BJ (cell line): ENCODE results near the gene TMEM185B. TPM values are rescaled to one million over a fixed set of nuclear protein-coding genes. Genes with fewer than 3 reads are reported as not detected.

ENCODE experiments used
- CTCF ChIA-PET: fragments of 350-600 bp; formaldehyde crosslinking; extraction: SDS; loops from one replicate; lab custom pipeline; 2021; ENCODE audit warnings: antibody characterized with exemption, inconsistent platforms; lab: Yijun Ruan, JAX
- POLR2A ChIA-PET: fragments of 300-600 bp; sonication (Branson Sonifier 250); formaldehyde crosslinking; extraction: SDS; loops from one replicate; lab custom pipeline; 2021; ENCODE audit warnings: antibody characterized with exemption; lab: Charles Lee
- DNase-seq: peaks from one replicate; pipeline ENCODE4 v3.0.0-alpha.2; 2011; ENCODE audit warnings: low read depth
- H3K27me3 ChIP-seq: 2 replicates; pipeline ENCODE4 v1.6.0; 2011; ENCODE audit warnings: low read length; ENCODE audit not compliant: control insufficient read depth, insufficient read depth
- H3K36me3 ChIP-seq: 2 replicates; pipeline ENCODE4 v1.5.1; 2011; ENCODE audit warnings: low read length; ENCODE audit not compliant: control insufficient read depth, insufficient read depth
- H3K4me3 ChIP-seq: 2 replicates; pipeline ENCODE4 v1.5.1; 2011; ENCODE audit warnings: low read depth, mild to moderate bottlenecking, control low read depth, low read length
- polyA plus RNA-seq: library from polyadenylated mRNA; depleted of rRNA; stranded (reverse); fragments of >200 nt; gene quantifications from 2 replicates; pipeline ENCODE4 v1.2.3, GENCODE V29; 2011
- TF ChIP-seq, protein P1 (sequence below): IDR thresholded peaks from 2 replicates; pipeline ENCODE4 v1.5.1; 2011; ENCODE audit warnings: low read depth, mild to moderate bottlenecking, control low read depth, inconsistent platforms, low read length, moderate library complexity; ENCODE audit not compliant: insufficient read depth

TMEM185B gene
- polyA plus RNA-seq, 1 experiment = 32.0 TPM

DNA sequence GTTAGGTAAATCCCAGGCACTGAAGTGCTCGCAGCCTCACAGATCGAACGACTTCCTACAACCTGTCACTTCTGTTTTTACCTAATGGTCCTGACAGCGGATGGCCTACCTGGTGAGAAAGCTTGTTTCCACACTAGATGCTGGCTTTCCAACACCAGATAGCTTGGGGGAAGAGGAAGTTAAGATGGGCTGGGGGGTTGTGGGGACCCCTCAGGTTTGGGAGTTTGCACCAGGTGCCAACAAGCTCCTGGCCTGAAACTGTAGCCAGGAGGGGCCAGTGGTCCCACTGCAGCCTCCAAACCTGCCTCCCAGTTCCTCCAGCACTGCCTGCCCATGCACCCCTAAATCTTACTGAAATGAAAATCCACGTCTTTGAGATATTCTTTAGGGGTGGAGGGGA lies 3.9 kb downstream of the TMEM185B start:
- DNase-seq = no peak
- no peaks in the 10 kb centered on the region for H3K27me3 ChIP-seq
- ChIA-PET POLR2A (no interaction called here), CTCF (interaction anchor here (0.9 to 1.4 kb wide), 2 partner anchors 12 to 15 kb away, joined by 3 to 5 read pairs; no protein-coding TSS in a partner anchor)
- H3K4me3 ChIP-seq = no peak overlapping the region
- peaks cover 5% of the 10 kb centered on the region; the same call in 1 of the 2 replicates for H3K36me3 ChIP-seq
- TF ChIP-seq, protein P1, sequence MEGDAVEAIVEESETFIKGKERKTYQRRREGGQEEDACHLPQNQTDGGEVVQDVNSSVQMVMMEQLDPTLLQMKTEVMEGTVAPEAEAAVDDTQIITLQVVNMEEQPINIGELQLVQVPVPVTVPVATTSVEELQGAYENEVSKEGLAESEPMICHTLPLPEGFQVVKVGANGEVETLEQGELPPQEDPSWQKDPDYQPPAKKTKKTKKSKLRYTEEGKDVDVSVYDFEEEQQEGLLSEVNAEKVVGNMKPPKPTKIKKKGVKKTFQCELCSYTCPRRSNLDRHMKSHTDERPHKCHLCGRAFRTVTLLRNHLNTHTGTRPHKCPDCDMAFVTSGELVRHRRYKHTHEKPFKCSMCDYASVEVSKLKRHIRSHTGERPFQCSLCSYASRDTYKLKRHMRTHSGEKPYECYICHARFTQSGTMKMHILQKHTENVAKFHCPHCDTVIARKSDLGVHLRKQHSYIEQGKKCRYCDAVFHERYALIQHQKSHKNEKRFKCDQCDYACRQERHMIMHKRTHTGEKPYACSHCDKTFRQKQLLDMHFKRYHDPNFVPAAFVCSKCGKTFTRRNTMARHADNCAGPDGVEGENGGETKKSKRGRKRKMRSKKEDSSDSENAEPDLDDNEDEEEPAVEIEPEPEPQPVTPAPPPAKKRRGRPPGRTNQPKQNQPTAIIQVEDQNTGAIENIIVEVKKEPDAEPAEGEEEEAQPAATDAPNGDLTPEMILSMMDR = no peak

DNA sequence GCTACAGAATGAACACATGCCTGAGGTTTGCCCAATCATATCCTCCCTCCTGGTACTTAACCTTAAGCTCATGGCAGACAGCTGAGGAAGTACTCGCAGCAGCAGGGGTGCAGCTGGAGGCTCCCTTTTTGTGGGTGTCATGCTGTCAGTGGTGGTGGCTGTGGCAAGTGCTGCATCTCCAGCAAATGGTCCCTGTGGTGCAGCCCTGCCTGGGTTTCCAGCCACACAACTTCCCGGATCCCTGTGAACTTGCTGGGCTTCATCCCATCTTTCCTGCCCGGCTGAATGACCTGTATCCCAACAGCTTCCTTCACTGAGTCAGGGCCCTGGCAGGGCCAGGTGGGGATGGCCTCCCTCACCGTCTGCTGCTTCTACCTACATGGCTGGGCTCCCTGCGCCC lies 5.0 kb downstream of the TMEM185B start:
- TF ChIP-seq, protein P1 = no peak
- POLR2A ChIA-PET = no interaction called here
- Histone ChIP-seq H3K4me3 (no peak overlapping the region), H3K36me3 (peaks cover 5% of the 10 kb centered on the region; the same call in 1 of the 2 replicates), H3K27me3 (no peaks in the 10 kb centered on the region)
- CTCF ChIA-PET = no interaction called here
- no peak for DNase-seq

DNA sequence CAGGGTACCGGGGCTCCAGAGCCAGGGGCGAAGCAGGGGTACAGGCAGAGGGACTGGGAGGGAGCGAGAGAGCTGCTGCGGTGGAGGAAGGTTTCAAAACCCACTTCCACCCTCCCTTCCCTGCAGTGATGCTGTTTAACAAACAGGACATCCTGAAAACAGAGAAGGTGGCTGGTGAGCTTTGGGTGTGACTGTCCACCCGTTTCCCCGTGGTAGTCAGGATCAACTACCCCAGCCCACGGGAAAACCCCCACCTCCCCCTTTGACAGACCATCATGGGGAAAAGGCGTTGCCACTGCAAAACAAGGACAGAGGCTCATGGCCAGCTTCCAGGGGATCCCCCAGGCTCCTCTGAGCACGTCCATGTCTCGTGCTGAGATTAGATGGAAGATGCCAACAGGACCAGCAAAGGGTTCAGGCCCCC lies 12.9 kb downstream of the TMEM185B start:
- Histone ChIP-seq H3K4me3 (no peak overlapping the region), H3K36me3 (no peaks in the 10 kb centered on the region), H3K27me3 (no peaks in the 10 kb centered on the region)
- no peak for DNase-seq
- TF ChIP-seq, protein P1 = no peak
- CTCF ChIA-PET = no interaction called here
- POLR2A ChIA-PET = no interaction called here

DNA sequence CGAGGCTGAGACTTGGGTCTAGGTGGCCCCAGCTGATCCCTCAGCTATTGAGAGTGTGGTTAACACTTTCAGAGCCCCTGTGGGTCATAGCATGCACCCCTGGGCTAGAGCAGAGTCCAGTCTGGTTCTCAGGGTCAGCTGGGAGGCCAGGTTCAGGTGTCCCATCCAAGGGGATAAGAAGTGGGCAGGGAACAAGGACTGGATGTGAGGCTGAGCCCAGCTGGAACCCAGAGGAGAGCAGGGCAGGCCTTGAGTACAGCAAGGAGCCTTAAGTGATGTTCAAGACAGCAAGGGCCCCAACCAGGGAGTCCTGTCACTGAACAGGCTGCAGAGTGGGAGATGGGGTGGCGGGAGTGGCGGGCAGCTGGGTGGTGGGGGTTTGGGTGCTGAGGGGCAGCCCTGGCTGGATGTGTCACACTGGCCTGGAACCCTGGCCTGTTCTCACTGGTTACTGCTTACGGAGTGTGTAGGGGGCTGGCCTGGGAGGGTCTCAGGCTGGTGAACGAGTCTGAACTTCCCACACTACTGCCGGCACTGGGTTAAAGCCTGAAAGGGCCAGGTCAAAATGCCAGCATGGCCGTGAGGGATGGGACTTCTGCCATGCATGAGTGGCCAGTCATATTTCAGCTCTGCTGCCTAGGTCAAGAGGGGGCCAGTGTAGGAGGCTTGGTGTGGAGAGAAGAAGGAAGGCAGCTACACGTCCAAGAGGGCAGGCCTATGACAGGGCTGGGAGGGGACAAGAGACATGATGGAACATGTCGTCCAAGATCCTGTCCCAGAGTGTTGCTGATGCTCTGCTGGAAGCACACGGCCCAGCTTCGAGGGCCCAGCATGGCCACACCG lies 13.6 kb downstream of the TMEM185B start:
- Histone ChIP-seq H3K27me3 (no peaks in the 10 kb centered on the region), H3K4me3 (no peak overlapping the region), H3K36me3 (no peaks in the 10 kb centered on the region)
- CTCF ChIA-PET = interaction anchor here (0.6 to 1.2 kb wide), 2 partner anchors 31 to 802 kb away, joined by 3 read pairs; no protein-coding TSS in a partner anchor
- DNase-seq = no peak
- POLR2A ChIA-PET = no interaction called here
- TF ChIP-seq, protein P1 = no peak
